ENCODE data around the gene KCNJ6.

DNA sequence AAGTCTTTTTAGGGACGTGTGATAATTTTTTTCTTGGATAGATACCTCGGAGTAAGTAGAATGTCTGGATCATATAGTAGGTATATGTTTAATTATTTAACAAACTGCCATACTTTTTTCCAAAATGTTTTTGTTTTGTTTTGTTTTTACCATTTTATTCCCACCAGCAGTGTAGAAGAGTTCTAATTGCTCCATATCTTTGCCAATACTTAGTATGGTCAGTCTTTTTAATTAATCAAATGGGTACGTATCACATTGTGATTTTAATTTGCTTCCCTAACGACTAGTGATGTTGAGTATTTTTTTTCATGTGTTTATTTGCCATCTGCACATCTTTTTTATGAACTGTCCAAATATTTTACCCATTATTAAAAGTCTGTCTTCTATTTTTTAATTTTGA, 23.6 kb upstream of the KCNJ6 start:
- TF ChIP-seq POLR2A (IDR thresholded peaks at IDR 0.05; ENCODE audit: low read depth, low read length) = no peak
- TF ChIP-seq POLR2AphosphoS5 (IDR thresholded peaks at IDR 0.05; ENCODE audit: low read depth, low read length) = no peak
- TF ChIP-seq PAX5 (IDR thresholded peaks at IDR 0.05; ENCODE audit: insufficient read depth, low read length, severe bottlenecking) = no peak
- no peak for TF ChIP-seq SPI1 (IDR thresholded peaks at IDR 0.05; ENCODE audit: low read depth, low read length)

All from GM12891 (cell line).